GM19372 (cell line): ENCODE results near the gene EPM2AIP1.
"Not testable (repeated sequence)": the region's sequence is repeated elsewhere in the genome, so short reads cannot be mapped to it uniquely, and the experiment has no call there.

Experiments
- ATAC-seq: cut with Tn5 transposase; IDR thresholded peaks from one replicate; pipeline ENCODE4 v1.9.1; 2021; ENCODE audit warnings: mild to moderate bottlenecking, low read depth, moderate library complexity; ENCODE audit not compliant: unreplicated experiment

Gene EPM2AIP1

DNA sequence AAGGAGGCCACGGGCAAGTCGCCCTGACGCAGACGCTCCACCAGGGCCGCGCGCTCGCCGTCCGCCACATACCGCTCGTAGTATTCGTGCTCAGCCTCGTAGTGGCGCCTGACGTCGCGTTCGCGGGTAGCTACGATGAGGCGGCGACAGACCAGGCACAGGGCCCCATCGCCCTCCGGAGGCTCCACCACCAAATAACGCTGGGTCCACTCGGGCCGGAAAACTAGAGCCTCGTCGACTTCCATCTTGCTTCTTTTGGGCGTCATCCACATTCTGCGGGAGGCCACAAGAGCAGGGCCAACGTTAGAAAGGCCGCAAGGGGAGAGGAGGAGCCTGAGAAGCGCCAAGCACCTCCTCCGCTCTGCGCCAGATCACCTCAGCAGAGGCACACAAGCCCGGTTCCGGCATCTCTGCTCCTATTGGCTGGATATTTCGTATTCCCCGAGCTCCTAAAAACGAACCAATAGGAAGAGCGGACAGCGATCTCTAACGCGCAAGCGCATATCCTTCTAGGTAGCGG, at the start of gene EPM2AIP1:
EPM2AIP1 (minus strand) TSS at position 326 of the 520 bp plus-strand sequence; CDS start at position 272, 54 bp downstream.
- peak; percentile 78 for ATAC-seq

DNA sequence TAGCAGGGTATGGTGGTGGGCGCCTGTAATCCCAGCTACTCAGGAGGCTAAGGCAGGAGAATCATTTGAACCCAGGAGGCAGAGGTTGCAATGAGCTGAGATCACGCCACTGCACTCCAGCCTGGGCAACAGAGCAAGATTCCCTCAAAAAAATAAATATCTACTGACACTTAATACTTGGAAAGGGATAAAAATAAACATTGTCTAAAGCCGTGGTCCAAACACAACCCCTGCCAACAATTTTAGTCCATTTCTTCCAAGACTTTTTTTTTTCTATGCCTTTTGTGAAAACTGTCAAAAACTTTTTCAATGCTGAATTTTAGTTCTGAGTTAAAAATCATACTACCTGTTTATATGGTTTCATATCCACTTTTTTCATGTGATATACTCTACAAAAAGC, 49.8 kb upstream of the EPM2AIP1 start:
- ATAC-seq = not testable (repeated sequence)

- ATAC-seq = no peak
Measured at GRCh38 chr3:37041546-37042195, 48.7 kb upstream of the EPM2AIP1 start.

- no peak for ATAC-seq
Measured at GRCh38 chr3:37040231-37040630, 47.3 kb upstream of the EPM2AIP1 start.

GRCh38 chr3:37039161-37039846, 46.4 kb upstream of the EPM2AIP1 start:
- no peak for ATAC-seq

GRCh38 chr3:37037352-37037751, 44.4 kb upstream of the EPM2AIP1 start:
- ATAC-seq = no peak

GRCh38 chr3:37032961-37033360, 40.0 kb upstream of the EPM2AIP1 start:
- ATAC-seq = no peak

DNA sequence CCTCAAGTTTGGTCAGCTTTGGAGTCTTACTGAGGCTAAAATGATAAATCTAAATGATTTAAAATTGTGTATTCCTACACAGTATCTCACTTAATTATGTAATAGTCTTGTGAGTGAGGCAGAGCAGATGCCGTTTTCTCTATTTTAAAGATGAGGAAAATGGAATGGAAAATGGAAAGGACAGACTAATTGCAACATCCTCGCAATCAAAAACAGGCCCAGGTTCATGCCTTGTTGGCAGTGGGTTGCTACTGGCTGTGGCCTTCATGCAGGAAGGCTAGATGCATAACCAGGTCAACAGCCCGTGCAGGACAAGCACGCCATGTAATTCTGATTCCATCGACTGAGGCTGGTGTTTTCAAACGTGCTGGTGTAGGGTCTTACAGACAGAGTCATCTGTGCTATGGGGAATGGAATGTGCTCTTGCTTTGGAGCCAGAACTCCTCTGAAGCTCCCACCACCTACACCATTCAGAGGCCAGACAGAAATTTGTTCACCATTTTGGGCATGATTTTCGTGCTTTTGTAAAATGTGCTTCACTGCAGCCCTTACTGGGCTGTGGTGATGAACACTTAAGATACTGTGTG, 38.3 kb upstream of the EPM2AIP1 start:
- ATAC-seq = no peak

DNA sequence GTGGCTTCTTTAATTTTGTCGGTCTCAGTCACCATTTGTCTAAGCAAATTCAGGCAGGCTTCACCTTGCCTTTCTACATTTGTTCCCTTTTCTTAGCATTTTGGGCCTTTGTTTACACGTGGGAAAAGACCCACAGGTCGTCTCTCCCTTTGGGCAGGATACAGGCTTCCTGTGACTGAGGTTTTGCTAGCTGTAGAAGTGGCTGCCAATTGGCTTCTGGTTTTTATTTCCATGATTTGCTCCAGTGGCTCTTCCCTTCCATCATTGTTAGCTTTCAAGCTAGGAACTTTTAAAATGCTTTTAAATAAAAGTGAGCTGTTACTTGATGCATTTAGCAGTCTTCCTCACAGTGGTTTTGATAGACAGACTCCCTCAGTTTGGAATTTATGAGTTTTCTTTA, 37.7 kb upstream of the EPM2AIP1 start:
- ATAC-seq = no peak

GRCh38 chr3:37029516-37030163, 36.7 kb upstream of the EPM2AIP1 start:
- no peak for ATAC-seq

- ATAC-seq = no peak
Measured at GRCh38 chr3:37029111-37029510, 36.2 kb upstream of the EPM2AIP1 start.

DNA sequence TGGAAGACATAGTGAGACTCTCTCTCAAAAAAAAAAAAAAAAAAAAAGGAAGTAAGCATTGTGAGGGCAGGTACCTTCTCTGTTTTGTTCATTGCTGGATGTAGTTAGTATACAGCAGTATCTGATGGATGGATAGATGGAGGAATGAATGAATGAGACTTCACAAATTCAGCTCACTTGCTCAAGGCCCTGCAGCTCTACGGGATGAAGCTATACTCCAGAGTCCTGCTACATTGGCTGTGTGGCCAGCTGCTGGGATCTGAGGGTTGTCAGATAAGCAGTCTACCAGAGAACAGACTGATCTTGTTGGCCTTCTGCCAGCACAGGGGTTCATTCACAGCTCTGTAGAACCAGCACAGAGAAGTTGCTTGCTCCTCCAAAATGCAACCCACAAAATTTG, 35.4 kb upstream of the EPM2AIP1 start:
- no peak for ATAC-seq

GRCh38 chr3:37026851-37027250, 33.9 kb upstream of the EPM2AIP1 start:
- ATAC-seq = no peak

- no peak for ATAC-seq
Measured at GRCh38 chr3:37025561-37026335, 32.8 kb upstream of the EPM2AIP1 start.

GRCh38 chr3:37024820-37025405, 32.0 kb upstream of the EPM2AIP1 start:
- ATAC-seq = no peak

DNA sequence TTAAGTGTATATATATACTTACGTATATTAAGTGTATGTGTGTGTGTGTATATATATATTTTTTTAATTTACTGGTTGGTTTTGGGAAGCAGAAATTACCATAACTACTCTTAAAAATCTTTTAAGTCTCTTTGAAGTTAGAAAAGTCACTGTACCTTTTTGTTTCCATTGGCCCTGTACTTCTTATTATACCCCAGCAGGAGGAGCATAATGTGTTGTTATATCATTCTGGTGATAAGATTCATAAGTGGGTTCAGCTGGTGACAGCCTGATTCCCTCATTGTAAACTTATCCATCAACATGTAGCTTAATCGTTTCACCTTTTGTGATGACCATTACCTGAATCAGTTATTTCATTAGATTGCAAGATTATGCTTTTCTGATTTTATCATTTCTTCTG, 31.2 kb upstream of the EPM2AIP1 start:
- no peak for ATAC-seq

- ATAC-seq = no peak
Measured at GRCh38 chr3:37017683-37018082, 24.8 kb upstream of the EPM2AIP1 start.

DNA sequence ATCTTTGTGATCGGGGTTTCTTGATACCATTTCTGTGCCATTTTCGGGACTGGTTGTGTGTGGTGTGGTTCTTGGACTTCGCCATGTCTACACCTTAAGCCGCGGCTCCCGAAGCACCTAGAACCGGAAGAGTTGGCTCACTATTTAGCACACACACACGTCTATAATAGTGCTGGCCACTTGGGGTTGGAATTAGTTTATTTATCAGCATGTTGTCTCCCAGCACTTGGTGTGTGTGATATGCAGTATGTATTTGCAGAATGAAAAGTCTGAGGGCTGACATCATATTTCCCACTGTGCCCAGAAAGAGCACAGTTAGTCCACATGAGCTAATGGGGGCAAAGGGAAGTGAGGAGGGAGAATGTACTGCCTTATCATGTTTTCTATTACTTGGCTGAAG, 24.0 kb upstream of the EPM2AIP1 start:
- no peak for ATAC-seq

- no peak for ATAC-seq
Measured at GRCh38 chr3:37015642-37016041, 22.7 kb upstream of the EPM2AIP1 start.

DNA sequence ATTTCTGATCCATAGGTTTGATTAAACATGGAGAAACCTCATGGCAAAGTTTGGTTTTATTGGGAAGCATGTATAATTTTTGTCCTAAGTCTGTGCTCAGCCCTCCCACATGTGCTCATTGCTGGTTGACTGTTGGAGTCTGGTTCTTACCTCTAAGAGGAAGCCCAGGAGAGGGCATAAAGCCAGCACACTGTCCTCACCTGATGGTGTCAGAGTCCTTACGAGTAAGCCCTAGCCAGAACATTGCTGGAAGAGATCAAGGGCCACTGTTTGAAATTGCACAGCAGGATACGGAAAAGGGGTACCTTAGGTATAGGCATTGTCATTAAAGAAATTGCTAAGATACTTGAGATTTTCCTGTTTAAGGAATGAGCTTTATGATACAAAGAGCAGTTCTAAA, 21.7 kb upstream of the EPM2AIP1 start:
- no peak for ATAC-seq
